Adipocyte (in vitro differentiated cells): ENCODE data around the gene ARRB1.
A peak's percentile ranks its signal among the peaks of the same experiment; 100 is the strongest.

Experiments
- DNase-seq: peaks from one replicate; pipeline ENCODE4 v3.0.0-alpha.2; 2015; ENCODE audit warnings: low read depth
- H3K27me3 ChIP-seq: replicated peaks from 2 replicates; pipeline ENCODE4 v1.7.0; 2013; ENCODE audit warnings: mild to moderate bottlenecking, low read length, moderate library complexity; ENCODE audit not compliant: control insufficient read depth, insufficient read depth
- H3K36me3 ChIP-seq: 2 replicates; pipeline ENCODE4 v1.7.0; 2013; ENCODE audit warnings: low read length, mild to moderate bottlenecking, moderate library complexity; ENCODE audit not compliant: control insufficient read depth, insufficient read depth, severe bottlenecking
- H3K4me1 ChIP-seq: 2 replicates; pipeline ENCODE4 v1.7.0; 2013; ENCODE audit warnings: mild to moderate bottlenecking, low read length, moderate library complexity; ENCODE audit not compliant: control insufficient read depth, insufficient read depth
- H3K4me3 ChIP-seq: 2 replicates; pipeline ENCODE4 v1.7.0; 2013; ENCODE audit warnings: mild to moderate bottlenecking, low read length, moderate library complexity
- H3K9ac ChIP-seq: 2 replicates; pipeline ENCODE4 v1.7.0; 2013; ENCODE audit warnings: mild to moderate bottlenecking, low read length, moderate library complexity
- H3K9me3 ChIP-seq: 2 replicates; pipeline ENCODE4 v1.7.0; 2013; ENCODE audit warnings: mild to moderate bottlenecking, low read length, moderate library complexity; ENCODE audit not compliant: control insufficient read depth

The ARRB1 gene

GRCh38 chr11:75351541-75351790 lies at the start of gene ARRB1:
Gene ARRB1 (minus strand): TSS chr11:75351661. CDS start chr11:75351607, 54 bp downstream.
- no peak for DNase-seq
- Histone ChIP-seq H3K27me3 (no peaks in the 10 kb centered on the region), H3K4me3 (peak within 1 kb of the TSS; percentile 79), H3K9ac (peak within 1 kb of the TSS; percentile 87), H3K4me1 (peaks cover 52% of the 10 kb centered on the region), H3K36me3 (no peaks in the 10 kb centered on the region), H3K9me3 (no peaks in the 10 kb centered on the region)

- peaks cover 45% of the 10 kb centered on the region for H3K36me3 ChIP-seq
- H3K27me3 ChIP-seq, result peaks cover 3% of the 10 kb centered on the region
- DNase-seq, result peak; percentile 48
- peak overlapping the region; percentile 100 for H3K4me3 ChIP-seq
- H3K9ac ChIP-seq, result peak overlapping the region; percentile 100
- H3K4me1 ChIP-seq, result peaks cover 22% of the 10 kb centered on the region
- no peaks in the 10 kb centered on the region for H3K9me3 ChIP-seq
Measured at GRCh38 chr11:75400146-75400865, 48.8 kb upstream of the ARRB1 start.

GRCh38 chr11:75399344-75400145 lies 48.1 kb upstream of the ARRB1 start, which contains the start of gene RPS3:
Gene RPS3 (plus strand): TSS chr11:75399518. CDS start chr11:75399548, 30 bp downstream.
- Histone ChIP-seq H3K9me3 (no peaks in the 10 kb centered on the region), H3K4me1 (peaks cover 22% of the 10 kb centered on the region), H3K36me3 (peaks cover 37% of the 10 kb centered on the region), H3K27me3 (peaks cover 3% of the 10 kb centered on the region), H3K9ac (peak within 1 kb of the TSS; percentile 100), H3K4me3 (peak within 1 kb of the TSS; percentile 100)
- DNase-seq, result peak; percentile 97

- no peak for DNase-seq
- Histone ChIP-seq H3K4me1 (peaks cover 22% of the 10 kb centered on the region), H3K4me3 (no peak overlapping the region), H3K9ac (no peak overlapping the region), H3K36me3 (peaks cover 31% of the 10 kb centered on the region), H3K9me3 (no peaks in the 10 kb centered on the region), H3K27me3 (peaks cover 3% of the 10 kb centered on the region)
Measured at GRCh38 chr11:75398906-75399305, 47.4 kb upstream of the ARRB1 start.

GRCh38 chr11:75394085-75394840 lies 42.8 kb upstream of the ARRB1 start:
- no peak for DNase-seq
- Histone ChIP-seq H3K4me1 (no peaks in the 10 kb centered on the region), H3K4me3 (no peak overlapping the region), H3K9me3 (no peaks in the 10 kb centered on the region), H3K36me3 (no peaks in the 10 kb centered on the region), H3K9ac (no peak overlapping the region), H3K27me3 (peaks cover 3% of the 10 kb centered on the region)

- Histone ChIP-seq H3K27me3 (no peaks in the 10 kb centered on the region), H3K4me3 (no peak overlapping the region), H3K9ac (no peak overlapping the region), H3K4me1 (peaks cover 4% of the 10 kb centered on the region), H3K36me3 (no peaks in the 10 kb centered on the region), H3K9me3 (no peaks in the 10 kb centered on the region)
- no peak for DNase-seq
Measured at GRCh38 chr11:75389925-75390324, 38.5 kb upstream of the ARRB1 start.

- no peak for DNase-seq
- Histone ChIP-seq H3K9me3 (no peaks in the 10 kb centered on the region), H3K27me3 (no peaks in the 10 kb centered on the region), H3K9ac (no peak overlapping the region), H3K36me3 (no peaks in the 10 kb centered on the region), H3K4me1 (peaks cover 4% of the 10 kb centered on the region), H3K4me3 (no peak overlapping the region)
Measured at GRCh38 chr11:75389276-75389605, 37.8 kb upstream of the ARRB1 start.

- Histone ChIP-seq H3K36me3 (no peaks in the 10 kb centered on the region), H3K27me3 (no peaks in the 10 kb centered on the region), H3K9ac (no peak overlapping the region), H3K9me3 (no peaks in the 10 kb centered on the region), H3K4me3 (no peak overlapping the region), H3K4me1 (peaks cover 4% of the 10 kb centered on the region)
- DNase-seq, result peak; percentile 91
Measured at GRCh38 chr11:75388386-75389275, 37.2 kb upstream of the ARRB1 start.

GRCh38 chr11:75387736-75388294 lies 36.4 kb upstream of the ARRB1 start:
- H3K4me1 ChIP-seq, result peaks cover 4% of the 10 kb centered on the region
- no peak for DNase-seq
- no peak overlapping the region for H3K9ac ChIP-seq
- H3K9me3 ChIP-seq, result no peaks in the 10 kb centered on the region
- no peaks in the 10 kb centered on the region for H3K27me3 ChIP-seq
- no peak overlapping the region for H3K4me3 ChIP-seq
- no peaks in the 10 kb centered on the region for H3K36me3 ChIP-seq

- H3K9ac ChIP-seq, result no peak overlapping the region
- H3K36me3 ChIP-seq, result no peaks in the 10 kb centered on the region
- no peak for DNase-seq
- H3K9me3 ChIP-seq, result no peaks in the 10 kb centered on the region
- H3K4me3 ChIP-seq, result no peak overlapping the region
- peaks cover 4% of the 10 kb centered on the region for H3K4me1 ChIP-seq
- no peaks in the 10 kb centered on the region for H3K27me3 ChIP-seq
Measured at GRCh38 chr11:75386942-75387630, 35.6 kb upstream of the ARRB1 start.
